GM12873 (cell line): ENCODE measurements around the gene MDH2.

ENCODE experiments used
- CTCF ChIP-seq: IDR thresholded peaks from 2 replicates; pipeline ENCODE4 v1.5.1; 2012; ENCODE audit warnings: low read depth, mild to moderate bottlenecking, moderate library complexity, low read length, control low read depth; ENCODE audit not compliant: insufficient read depth; ENCODE audit errors: missing control alignments

Gene MDH2

GRCh38 chr7:76071316-76072242 is 23.7 kb downstream of the MDH2 start:
- no peak for TF ChIP-seq CTCF

GRCh38 chr7:76072243-76073148 is 24.6 kb downstream of the MDH2 start:
- TF ChIP-seq CTCF, result no peak

GRCh38 chr7:76073335-76073990 is 25.6 kb downstream of the MDH2 start:
- TF ChIP-seq CTCF, result no peak

- TF ChIP-seq CTCF, result no peak
Observed at GRCh38 chr7:76074306-76074971, 26.5 kb downstream of the MDH2 start.

GRCh38 chr7:76074972-76075370 is 27.1 kb downstream of the MDH2 start:
- TF ChIP-seq CTCF, result no peak

- TF ChIP-seq CTCF, result no peak
Observed at GRCh38 chr7:76076995-76077394, 29.1 kb downstream of the MDH2 start.

- no peak for TF ChIP-seq CTCF
Observed at GRCh38 chr7:76077435-76077834, 29.5 kb downstream of the MDH2 start.
